HepG2 (cell line): ENCODE measurements around the gene SPG7. TPM values are rescaled to one million over a fixed set of nuclear protein-coding genes. Genes with fewer than 3 reads are reported as not detected.
A peak's percentile ranks its signal among the peaks of the same experiment; 100 is the strongest.

Source experiments
- FOXC1 ChIP-seq: sonication (generic); formaldehyde crosslinking; IDR thresholded peaks from 2 replicates; pipeline ENCODE4 v1.8.0; 2022; ENCODE audit warnings: mild to moderate bottlenecking, missing genetic modification reagents, borderline replicate concordance
- MLLT10 ChIP-seq: sonication (generic); formaldehyde crosslinking; IDR thresholded peaks from 2 replicates; pipeline ENCODE4 v1.4.0; 2020; ENCODE audit warnings: missing genetic modification reagents
- RARA ChIP-seq: IDR thresholded peaks from 2 replicates; pipeline ENCODE4 v1.6.1; 2016; ENCODE audit warnings: missing genetic modification reagents, missing compliant biosample characterization
- TAF1 ChIP-seq: sonication (generic); formaldehyde crosslinking; IDR thresholded peaks from 2 replicates; pipeline ENCODE4 v1.4.0; 2020; ENCODE audit warnings: missing genetic modification reagents
- ZMYM2 ChIP-seq: sonication (generic); formaldehyde crosslinking; IDR thresholded peaks from 2 replicates; pipeline ENCODE4 v1.8.0; 2022; ENCODE audit warnings: mild to moderate bottlenecking, missing genetic modification reagents
- ZNF780A ChIP-seq: sonication (generic); formaldehyde crosslinking; IDR thresholded peaks from 2 replicates; pipeline ENCODE4 v1.8.0; 2022; ENCODE audit warnings: mild to moderate bottlenecking, missing genetic modification reagents, moderate library complexity
- ZSCAN12 ChIP-seq: sonication (generic); formaldehyde crosslinking; IDR thresholded peaks from 2 replicates; pipeline ENCODE4 v1.9.0; 2021; ENCODE audit warnings: mild to moderate bottlenecking, missing genetic modification reagents
- polyA plus RNA-seq, 8 experiments: library from polyadenylated mRNA; depleted of rRNA in 3 of 8; stranded (reverse) in 7 of 8; unstranded in 1 of 8; fragments of >200 nt; fragmentation: Illumina TruSeq in 4 of 8; extraction: Trizol in 4 of 8; gene quantifications; 2 replicates each; pipeline versions ENCODE4 v1.2.1 to v1.2.3, GENCODE V29; 2011 to 2016; ENCODE audit warnings: low read depth in 4 of 8, missing spikeins in 1 of 8, mixed read lengths in 1 of 8; ENCODE audit not compliant: insufficient read depth in 1 of 8
- total RNA-seq, 5 experiments: library from RNA; depleted of rRNA; stranded (reverse); fragments of >200 nt; fragmentation: Illumina TruSeq; extraction: Trizol; gene quantifications; 2 replicates each; pipeline ENCODE4 v1.2.3, GENCODE V29; 2016; ENCODE audit warnings: low read depth in 1 of 5
- TF ChIP-seq, protein P1 (sequence below), 2 experiments: sonication (generic) in 1 of 2; formaldehyde crosslinking in 1 of 2; IDR thresholded peaks; 2 replicates each; pipeline versions ENCODE4 v1.4.0 to v1.6.1; 2016 to 2020; ENCODE audit warnings: borderline replicate concordance in 1 of 2, low read depth in 1 of 2, mild to moderate bottlenecking in 1 of 2, missing genetic modification reagents in 1 of 2
- TF ChIP-seq, protein P2 (sequence below): sonication (generic); formaldehyde crosslinking; IDR thresholded peaks from 2 replicates; pipeline ENCODE4 v1.4.0; 2020; ENCODE audit warnings: low read depth, mild to moderate bottlenecking, missing genetic modification reagents
- TF ChIP-seq, protein P3 (sequence below): sonication (generic); formaldehyde crosslinking; IDR thresholded peaks from 2 replicates; pipeline ENCODE4; 2020; ENCODE audit warnings: missing genetic modification reagents, mild to moderate bottlenecking, borderline replicate concordance
- TF ChIP-seq, protein P4 (sequence below): sonication (generic); formaldehyde crosslinking; IDR thresholded peaks from 2 replicates; pipeline ENCODE4 v1.4.0; 2020; ENCODE audit warnings: missing genetic modification reagents, mild to moderate bottlenecking, borderline replicate concordance
- TF ChIP-seq, protein P5 (sequence below): sonication (generic); formaldehyde crosslinking; IDR thresholded peaks from 2 replicates; pipeline ENCODE4 v1.5.1; 2020; ENCODE audit warnings: missing genetic modification reagents, mild to moderate bottlenecking, borderline replicate concordance

The SPG7 gene
- total and polyA plus RNA-seq, 2 of the 13 experiments (the other 11 are each of a cell fraction or from before 2014, with no cell fraction given), result 66.0 to 136 TPM

DNA sequence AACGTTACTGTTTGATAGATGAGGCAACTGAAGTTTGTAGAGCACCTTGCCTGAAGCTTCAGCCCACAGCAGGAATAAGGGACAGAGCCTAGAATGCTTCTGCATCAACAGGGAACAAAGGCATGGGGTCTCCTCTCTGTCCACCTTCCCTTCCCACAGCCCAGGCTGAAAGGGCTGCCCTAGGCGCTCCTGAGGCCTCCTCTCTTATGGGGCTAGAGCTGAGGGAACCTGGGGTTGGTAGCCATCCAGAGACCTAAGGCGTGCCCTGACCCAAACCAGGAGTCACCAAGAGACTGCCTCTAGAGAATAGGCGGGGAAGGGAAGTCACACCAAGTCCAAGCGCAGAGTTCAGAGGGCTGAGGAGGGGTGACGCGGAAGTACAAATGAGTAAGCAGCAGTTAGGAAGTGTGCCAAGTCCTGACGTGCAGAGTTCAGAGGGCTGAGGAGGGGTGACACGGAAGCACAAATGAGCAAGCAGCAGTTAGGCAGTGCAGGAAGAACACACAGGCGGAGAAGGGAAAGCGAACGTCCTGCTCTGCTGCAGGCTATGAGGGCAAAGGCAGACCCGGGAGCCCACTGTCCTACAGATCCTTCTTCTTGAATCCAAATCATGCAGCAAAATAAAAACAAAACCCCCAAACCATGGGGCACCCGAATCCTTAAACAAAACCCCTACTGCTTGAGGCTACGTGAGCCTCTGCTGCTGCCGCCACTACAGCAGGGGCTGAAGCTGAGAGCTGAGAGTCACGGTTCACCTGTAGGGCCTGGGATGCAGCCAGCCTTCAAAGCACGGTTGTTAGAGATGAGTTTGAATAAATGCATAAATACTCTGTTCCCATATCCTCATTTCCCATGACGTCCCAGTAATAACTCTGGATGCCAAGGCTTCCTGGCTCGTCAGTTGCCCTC, 2.7 kb upstream of the SPG7 start (continued):
- peak; percentile 92; the same call in 1 of the 2 replicates for TF ChIP-seq ZNF780A
- no peak for TF ChIP-seq ZSCAN12 (CRISPR knock-in tag)
- TF ChIP-seq MLLT10 (CRISPR knock-in tag), result no peak
- TF ChIP-seq, protein P1, sequence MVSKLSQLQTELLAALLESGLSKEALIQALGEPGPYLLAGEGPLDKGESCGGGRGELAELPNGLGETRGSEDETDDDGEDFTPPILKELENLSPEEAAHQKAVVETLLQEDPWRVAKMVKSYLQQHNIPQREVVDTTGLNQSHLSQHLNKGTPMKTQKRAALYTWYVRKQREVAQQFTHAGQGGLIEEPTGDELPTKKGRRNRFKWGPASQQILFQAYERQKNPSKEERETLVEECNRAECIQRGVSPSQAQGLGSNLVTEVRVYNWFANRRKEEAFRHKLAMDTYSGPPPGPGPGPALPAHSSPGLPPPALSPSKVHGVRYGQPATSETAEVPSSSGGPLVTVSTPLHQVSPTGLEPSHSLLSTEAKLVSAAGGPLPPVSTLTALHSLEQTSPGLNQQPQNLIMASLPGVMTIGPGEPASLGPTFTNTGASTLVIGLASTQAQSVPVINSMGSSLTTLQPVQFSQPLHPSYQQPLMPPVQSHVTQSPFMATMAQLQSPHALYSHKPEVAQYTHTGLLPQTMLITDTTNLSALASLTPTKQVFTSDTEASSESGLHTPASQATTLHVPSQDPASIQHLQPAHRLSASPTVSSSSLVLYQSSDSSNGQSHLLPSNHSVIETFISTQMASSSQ (IDR thresholded peaks at IDR 0.05; ENCODE audit: low read depth), result peak; percentile 72; the same call in 1 of the 2 replicates
- TF ChIP-seq, protein P1 (CRISPR knock-in tag; IDR thresholded peaks at IDR 0.05; ENCODE audit: borderline replicate concordance), result peak; percentile 89; the same call in 1 of the 2 replicates
- TF ChIP-seq, protein P2, sequence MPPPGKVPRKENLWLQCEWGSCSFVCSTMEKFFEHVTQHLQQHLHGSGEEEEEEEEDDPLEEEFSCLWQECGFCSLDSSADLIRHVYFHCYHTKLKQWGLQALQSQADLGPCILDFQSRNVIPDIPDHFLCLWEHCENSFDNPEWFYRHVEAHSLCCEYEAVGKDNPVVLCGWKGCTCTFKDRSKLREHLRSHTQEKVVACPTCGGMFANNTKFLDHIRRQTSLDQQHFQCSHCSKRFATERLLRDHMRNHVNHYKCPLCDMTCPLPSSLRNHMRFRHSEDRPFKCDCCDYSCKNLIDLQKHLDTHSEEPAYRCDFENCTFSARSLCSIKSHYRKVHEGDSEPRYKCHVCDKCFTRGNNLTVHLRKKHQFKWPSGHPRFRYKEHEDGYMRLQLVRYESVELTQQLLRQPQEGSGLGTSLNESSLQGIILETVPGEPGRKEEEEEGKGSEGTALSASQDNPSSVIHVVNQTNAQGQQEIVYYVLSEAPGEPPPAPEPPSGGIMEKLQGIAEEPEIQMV (CRISPR knock-in tag), result peak; percentile 90
- peak; percentile 84 for TF ChIP-seq FOXC1 (CRISPR knock-in tag)
- peak; percentile 81 for TF ChIP-seq ZMYM2 (CRISPR knock-in tag)
- TF ChIP-seq TAF1 (CRISPR knock-in tag), result peak; percentile 91
- TF ChIP-seq, protein P3, sequence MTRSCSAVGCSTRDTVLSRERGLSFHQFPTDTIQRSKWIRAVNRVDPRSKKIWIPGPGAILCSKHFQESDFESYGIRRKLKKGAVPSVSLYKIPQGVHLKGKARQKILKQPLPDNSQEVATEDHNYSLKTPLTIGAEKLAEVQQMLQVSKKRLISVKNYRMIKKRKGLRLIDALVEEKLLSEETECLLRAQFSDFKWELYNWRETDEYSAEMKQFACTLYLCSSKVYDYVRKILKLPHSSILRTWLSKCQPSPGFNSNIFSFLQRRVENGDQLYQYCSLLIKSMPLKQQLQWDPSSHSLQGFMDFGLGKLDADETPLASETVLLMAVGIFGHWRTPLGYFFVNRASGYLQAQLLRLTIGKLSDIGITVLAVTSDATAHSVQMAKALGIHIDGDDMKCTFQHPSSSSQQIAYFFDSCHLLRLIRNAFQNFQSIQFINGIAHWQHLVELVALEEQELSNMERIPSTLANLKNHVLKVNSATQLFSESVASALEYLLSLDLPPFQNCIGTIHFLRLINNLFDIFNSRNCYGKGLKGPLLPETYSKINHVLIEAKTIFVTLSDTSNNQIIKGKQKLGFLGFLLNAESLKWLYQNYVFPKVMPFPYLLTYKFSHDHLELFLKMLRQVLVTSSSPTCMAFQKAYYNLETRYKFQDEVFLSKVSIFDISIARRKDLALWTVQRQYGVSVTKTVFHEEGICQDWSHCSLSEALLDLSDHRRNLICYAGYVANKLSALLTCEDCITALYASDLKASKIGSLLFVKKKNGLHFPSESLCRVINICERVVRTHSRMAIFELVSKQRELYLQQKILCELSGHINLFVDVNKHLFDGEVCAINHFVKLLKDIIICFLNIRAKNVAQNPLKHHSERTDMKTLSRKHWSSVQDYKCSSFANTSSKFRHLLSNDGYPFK (CRISPR knock-in tag), result peak; percentile 91; the same call in 1 of the 2 replicates
- TF ChIP-seq, protein P4, sequence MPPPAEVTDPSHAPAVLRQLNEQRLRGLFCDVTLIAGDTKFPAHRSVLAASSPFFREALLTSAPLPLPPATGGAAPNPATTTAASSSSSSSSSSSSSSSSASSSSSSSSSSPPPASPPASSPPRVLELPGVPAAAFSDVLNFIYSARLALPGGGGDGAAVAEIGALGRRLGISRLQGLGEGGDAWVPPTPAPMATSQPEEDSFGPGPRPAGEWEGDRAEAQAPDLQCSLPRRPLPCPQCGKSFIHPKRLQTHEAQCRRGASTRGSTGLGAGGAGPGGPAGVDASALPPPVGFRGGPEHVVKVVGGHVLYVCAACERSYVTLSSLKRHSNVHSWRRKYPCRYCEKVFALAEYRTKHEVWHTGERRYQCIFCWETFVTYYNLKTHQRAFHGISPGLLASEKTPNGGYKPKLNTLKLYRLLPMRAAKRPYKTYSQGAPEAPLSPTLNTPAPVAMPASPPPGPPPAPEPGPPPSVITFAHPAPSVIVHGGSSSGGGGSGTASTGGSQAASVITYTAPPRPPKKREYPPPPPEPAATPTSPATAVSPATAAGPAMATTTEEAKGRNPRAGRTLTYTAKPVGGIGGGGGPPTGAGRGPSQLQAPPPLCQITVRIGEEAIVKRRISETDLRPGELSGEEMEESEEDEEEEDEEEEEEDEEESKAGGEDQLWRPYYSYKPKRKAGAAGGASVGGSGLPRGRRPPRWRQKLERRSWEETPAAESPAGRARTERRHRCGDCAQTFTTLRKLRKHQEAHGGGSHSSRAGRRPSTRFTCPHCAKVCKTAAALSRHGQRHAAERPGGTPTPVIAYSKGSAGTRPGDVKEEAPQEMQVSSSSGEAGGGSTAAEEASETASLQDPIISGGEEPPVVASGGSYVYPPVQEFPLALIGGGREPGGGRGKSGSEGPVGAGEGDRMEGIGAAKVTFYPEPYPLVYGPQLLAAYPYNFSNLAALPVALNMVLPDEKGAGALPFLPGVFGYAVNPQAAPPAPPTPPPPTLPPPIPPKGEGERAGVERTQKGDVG (CRISPR knock-in tag), result peak; percentile 84; the same call in 1 of the 2 replicates
- peak; percentile 96 for TF ChIP-seq RARA (CRISPR knock-in tag)
- TF ChIP-seq, protein P5, sequence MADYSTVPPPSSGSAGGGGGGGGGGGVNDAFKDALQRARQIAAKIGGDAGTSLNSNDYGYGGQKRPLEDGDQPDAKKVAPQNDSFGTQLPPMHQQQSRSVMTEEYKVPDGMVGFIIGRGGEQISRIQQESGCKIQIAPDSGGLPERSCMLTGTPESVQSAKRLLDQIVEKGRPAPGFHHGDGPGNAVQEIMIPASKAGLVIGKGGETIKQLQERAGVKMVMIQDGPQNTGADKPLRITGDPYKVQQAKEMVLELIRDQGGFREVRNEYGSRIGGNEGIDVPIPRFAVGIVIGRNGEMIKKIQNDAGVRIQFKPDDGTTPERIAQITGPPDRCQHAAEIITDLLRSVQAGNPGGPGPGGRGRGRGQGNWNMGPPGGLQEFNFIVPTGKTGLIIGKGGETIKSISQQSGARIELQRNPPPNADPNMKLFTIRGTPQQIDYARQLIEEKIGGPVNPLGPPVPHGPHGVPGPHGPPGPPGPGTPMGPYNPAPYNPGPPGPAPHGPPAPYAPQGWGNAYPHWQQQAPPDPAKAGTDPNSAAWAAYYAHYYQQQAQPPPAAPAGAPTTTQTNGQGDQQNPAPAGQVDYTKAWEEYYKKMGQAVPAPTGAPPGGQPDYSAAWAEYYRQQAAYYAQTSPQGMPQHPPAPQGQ, result no peak
